ENCODE measurements around the gene MAP6D1.

DNA sequence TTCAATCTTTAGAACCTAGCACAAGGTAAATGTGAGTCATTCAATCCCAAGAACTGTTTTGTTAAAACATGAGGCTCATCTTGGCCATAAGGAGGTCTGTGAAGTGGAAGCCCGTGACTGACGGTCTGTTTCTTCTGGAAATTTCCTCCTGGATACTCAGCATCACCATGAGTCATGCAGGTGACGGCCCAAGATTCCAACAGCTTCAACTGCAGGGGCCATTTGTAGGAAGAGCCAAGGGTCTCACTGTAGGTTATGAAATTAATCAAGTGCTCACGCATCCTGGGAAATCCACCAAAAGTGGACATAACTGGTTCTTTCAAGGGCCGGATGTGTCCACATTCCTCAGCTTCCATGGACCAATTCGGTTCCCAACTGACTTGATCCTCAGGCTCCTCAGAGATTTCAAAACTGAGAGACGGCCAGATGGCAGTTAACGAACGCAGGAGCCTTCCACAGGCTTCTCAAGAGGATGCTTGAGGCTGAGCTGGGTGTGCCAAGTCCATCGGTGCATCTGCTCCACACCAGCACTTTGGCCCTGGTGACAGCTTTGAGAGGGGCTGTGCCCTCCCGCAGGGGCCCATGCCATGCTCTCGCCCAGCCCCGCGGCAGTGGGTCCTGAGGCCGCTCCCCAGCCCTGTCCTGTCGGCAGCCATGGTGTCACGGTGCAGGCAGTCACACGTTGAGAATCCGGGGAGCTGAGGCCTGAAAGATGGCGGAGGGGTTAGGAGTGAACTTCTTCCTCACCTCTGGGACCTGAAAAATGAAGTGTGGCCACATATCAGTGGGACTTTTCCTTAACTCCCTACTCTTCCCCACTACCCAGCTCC lies 8.5 kb downstream of the MAP6D1 start:
- TF ChIP-seq EZH2 (optimal IDR thresholded peaks at IDR 0.05; ENCODE audit: low read depth, low read length), result no peak
- TF ChIP-seq, protein P1, sequence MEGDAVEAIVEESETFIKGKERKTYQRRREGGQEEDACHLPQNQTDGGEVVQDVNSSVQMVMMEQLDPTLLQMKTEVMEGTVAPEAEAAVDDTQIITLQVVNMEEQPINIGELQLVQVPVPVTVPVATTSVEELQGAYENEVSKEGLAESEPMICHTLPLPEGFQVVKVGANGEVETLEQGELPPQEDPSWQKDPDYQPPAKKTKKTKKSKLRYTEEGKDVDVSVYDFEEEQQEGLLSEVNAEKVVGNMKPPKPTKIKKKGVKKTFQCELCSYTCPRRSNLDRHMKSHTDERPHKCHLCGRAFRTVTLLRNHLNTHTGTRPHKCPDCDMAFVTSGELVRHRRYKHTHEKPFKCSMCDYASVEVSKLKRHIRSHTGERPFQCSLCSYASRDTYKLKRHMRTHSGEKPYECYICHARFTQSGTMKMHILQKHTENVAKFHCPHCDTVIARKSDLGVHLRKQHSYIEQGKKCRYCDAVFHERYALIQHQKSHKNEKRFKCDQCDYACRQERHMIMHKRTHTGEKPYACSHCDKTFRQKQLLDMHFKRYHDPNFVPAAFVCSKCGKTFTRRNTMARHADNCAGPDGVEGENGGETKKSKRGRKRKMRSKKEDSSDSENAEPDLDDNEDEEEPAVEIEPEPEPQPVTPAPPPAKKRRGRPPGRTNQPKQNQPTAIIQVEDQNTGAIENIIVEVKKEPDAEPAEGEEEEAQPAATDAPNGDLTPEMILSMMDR (IDR thresholded peaks at IDR 0.05; ENCODE audit: low read length), result no peak
- TF ChIP-seq EZH2phosphoT487 (IDR thresholded peaks at IDR 0.05; ENCODE audit: low read length), result no peak
